Fibroblast of lung (primary cell): Measurements from ENCODE around the gene DCAF17.

Experiments
- EZH2 ChIP-seq: IDR thresholded peaks from 2 replicates; pipeline ENCODE4 v1.5.1; 2012; ENCODE audit warnings: low read length, control low read depth, mild to moderate bottlenecking; ENCODE audit errors: missing control alignments
- TF ChIP-seq, protein P1 (sequence below), 2 donors: IDR thresholded peaks in 1 of 2; conservative IDR thresholded peaks in 1 of 2; 1 replicate in 1 of 2; 2 replicates in 1 of 2; pipeline ENCODE4 v1.5.1; 2011 to 2012; ENCODE audit warnings: low read length in 2 of 2, control low read depth in 1 of 2, inconsistent platforms in 1 of 2, low read depth in 1 of 2, mild to moderate bottlenecking in 1 of 2

DNA sequence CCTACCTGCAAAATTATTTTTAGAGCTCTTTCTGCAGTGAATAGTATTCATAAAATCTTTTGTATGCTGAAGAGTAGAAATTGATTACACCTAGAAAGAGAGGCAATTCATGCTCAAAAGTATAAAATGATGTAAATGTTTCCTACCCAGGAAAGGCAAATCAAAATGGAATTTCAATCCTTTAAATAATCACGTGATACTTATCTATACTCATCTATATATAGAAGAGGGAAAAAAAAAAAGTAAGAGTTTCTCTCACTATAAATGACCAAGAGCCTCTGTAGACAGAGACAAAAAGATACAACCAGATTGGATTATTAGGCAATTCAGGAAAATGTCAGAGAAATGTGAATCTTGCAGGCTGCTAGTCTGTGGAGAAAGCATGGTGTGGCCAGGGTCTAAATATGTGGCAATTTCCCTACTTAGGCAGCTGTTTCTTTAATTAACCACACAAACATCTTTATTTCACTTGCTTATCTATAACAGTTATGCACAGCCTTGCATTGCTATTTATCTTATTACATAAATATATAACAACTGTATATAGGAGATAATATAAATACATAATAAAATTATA is 39.8 kb upstream of the DCAF17 start:
- TF ChIP-seq, protein P1, sequence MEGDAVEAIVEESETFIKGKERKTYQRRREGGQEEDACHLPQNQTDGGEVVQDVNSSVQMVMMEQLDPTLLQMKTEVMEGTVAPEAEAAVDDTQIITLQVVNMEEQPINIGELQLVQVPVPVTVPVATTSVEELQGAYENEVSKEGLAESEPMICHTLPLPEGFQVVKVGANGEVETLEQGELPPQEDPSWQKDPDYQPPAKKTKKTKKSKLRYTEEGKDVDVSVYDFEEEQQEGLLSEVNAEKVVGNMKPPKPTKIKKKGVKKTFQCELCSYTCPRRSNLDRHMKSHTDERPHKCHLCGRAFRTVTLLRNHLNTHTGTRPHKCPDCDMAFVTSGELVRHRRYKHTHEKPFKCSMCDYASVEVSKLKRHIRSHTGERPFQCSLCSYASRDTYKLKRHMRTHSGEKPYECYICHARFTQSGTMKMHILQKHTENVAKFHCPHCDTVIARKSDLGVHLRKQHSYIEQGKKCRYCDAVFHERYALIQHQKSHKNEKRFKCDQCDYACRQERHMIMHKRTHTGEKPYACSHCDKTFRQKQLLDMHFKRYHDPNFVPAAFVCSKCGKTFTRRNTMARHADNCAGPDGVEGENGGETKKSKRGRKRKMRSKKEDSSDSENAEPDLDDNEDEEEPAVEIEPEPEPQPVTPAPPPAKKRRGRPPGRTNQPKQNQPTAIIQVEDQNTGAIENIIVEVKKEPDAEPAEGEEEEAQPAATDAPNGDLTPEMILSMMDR (conservative IDR thresholded peaks at IDR 0.05 in 1 of 2, IDR thresholded peaks at IDR 0.05 in 1 of 2; ENCODE audit: low read depth in 1 of 2, low read length in 2 of 2) = no peak
- TF ChIP-seq EZH2 = no peak
